ENCODE measurements around the gene ATP8B4.
"Not testable (repeated sequence)": the region's sequence is repeated elsewhere in the genome, so short reads cannot be mapped to it uniquely, and the experiment has no call there.

Gene ATP8B4, protein sequence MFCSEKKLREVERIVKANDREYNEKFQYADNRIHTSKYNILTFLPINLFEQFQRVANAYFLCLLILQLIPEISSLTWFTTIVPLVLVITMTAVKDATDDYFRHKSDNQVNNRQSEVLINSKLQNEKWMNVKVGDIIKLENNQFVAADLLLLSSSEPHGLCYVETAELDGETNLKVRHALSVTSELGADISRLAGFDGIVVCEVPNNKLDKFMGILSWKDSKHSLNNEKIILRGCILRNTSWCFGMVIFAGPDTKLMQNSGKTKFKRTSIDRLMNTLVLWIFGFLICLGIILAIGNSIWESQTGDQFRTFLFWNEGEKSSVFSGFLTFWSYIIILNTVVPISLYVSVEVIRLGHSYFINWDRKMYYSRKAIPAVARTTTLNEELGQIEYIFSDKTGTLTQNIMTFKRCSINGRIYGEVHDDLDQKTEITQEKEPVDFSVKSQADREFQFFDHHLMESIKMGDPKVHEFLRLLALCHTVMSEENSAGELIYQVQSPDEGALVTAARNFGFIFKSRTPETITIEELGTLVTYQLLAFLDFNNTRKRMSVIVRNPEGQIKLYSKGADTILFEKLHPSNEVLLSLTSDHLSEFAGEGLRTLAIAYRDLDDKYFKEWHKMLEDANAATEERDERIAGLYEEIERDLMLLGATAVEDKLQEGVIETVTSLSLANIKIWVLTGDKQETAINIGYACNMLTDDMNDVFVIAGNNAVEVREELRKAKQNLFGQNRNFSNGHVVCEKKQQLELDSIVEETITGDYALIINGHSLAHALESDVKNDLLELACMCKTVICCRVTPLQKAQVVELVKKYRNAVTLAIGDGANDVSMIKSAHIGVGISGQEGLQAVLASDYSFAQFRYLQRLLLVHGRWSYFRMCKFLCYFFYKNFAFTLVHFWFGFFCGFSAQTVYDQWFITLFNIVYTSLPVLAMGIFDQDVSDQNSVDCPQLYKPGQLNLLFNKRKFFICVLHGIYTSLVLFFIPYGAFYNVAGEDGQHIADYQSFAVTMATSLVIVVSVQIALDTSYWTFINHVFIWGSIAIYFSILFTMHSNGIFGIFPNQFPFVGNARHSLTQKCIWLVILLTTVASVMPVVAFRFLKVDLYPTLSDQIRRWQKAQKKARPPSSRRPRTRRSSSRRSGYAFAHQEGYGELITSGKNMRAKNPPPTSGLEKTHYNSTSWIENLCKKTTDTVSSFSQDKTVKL

GRCh38 chr15:50119063-50120040, at the start of gene ATP8B4:
Gene ATP8B4, minus strand, starts transcription at chr15:50119233. Its CDS starts 12,267 bp downstream, at chr15:50106966.
- DNase-seq (ENCODE audit: low read depth in 2 of 3, low spot score in 2 of 3), result no peak

DNA sequence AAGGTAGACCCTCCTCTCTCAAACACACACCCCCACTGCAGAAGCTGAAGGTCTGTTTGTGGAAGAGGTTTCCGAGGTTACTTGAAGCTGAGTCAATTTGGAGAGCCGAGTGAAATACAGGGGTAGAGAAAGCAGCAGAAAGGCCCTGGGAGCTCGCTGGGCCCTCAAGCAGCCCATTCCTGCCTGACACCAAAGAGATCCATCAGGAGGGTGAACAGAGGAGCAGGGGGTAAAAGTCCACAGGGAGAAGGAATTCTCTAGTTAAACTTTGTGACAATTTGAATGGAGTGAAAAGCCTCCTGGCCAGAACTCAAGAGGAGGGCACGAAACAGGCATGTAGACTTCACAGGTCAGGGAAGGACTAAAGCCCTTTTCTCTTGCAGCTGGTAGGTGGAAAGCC, 49.3 kb upstream of the ATP8B4 start:
- no peak for DNase-seq (ENCODE audit: low read depth in 2 of 3, low spot score in 2 of 3)

DNA sequence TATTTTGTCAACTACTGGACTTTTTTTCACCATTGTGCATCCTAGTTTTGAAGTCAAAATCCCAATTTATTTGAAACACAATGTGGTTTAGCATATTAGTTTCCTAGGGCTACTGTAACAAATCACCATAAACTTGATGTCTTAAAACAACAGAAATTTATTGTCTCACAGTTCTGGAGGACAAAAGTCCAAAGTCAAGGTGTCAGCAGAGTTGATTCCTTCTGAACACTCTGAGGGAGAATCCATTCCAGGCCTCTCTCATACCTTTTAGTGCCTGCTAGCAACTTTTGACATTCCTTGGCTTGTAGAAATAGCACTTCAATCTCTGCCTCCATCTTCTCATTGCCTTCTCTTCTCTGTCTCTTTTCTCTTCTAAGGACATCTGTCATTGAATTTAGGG, 48.1 kb upstream of the ATP8B4 start:
- no peak for DNase-seq (ENCODE audit: low read depth in 2 of 3, low spot score in 2 of 3)

- DNase-seq (ENCODE audit: low read depth in 2 of 3, low spot score in 2 of 3), result no peak
Observed at GRCh38 chr15:50166216-50166615, 47.2 kb upstream of the ATP8B4 start.

DNA sequence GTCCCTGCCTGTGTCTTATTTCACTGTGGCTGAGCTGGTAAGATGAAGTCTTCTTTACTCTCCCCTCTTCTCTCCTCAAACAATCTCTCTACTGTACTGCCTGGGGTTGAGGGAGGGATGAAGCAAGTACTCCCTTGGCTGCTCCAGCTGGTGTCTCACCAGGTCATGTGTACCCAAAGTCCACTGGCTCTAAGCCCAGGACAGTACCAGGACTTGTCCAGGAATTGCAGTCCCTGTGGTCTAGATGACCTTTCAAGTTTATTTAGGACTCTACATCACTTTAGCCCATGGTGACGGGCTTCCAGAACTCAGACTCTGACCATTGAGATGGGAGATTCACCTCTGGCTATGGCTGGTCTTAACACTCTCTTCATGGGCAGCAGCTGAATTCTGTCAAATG, 45.4 kb upstream of the ATP8B4 start:
- no peak for DNase-seq (ENCODE audit: low read depth in 2 of 3, low spot score in 2 of 3)

DNA sequence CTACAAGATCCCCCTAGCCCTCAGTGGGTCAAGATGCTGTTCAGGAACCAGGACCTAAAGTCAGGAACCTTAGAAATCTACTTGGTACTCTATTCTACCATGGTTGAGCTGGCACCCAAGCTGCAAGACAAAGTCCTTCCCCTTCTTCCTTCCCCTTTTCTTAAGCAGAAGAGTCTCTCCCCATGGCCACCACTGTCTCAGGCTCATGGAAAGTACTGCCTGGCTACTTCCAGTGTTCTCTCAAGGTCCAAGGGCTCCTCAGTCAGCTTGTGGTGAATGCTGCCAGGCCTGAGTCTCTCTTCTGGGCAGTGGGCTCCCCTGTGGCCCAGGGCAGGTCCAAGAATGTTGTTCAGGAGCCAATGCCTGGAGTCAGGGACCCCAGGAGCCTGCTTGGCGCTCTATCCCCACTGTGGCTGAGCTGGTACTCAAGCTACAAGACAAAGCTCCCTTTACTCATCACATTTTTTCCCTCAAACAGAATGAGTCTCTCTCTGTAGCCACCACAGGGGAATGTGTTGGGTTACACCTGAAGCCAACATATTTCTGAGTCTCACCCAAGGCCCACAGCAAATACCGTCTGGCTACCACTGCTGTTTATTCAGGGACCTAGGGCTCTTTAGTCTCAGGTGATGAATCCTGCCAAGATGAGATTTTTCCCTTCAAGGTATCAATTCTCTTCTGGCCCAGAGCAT, 44.8 kb upstream of the ATP8B4 start:
- DNase-seq (ENCODE audit: low read depth in 2 of 3, low spot score in 2 of 3), result no peak

- no peak for DNase-seq (ENCODE audit: low read depth in 2 of 3, low spot score in 2 of 3)
Observed at GRCh38 chr15:50162969-50163718, 44.1 kb upstream of the ATP8B4 start.

- not testable (repeated sequence) for DNase-seq (ENCODE audit: low read depth in 2 of 3, low spot score in 2 of 3)
Observed at GRCh38 chr15:50158236-50158635, 39.2 kb upstream of the ATP8B4 start.

DNA sequence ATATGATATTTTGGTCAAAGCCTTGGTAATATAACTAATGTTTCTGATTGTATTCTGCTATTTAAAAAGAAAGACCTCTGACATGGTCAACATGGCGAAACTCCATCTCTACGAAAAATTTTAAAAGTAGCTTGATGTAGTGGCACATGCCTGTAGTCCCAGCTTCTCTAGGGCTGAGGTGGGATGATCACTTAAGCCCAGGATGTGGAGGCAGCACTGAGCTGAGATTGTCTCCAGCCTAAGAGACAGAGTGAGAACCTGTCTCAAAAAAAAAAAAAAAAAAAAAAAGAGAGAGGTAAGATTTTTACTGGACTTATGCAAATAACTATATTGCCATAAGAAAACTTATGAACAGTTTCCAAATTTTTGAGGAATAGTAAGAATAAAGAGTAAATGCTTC, 32.4 kb upstream of the ATP8B4 start:
- DNase-seq (ENCODE audit: low read depth in 2 of 3, low spot score in 2 of 3), result no peak

DNA sequence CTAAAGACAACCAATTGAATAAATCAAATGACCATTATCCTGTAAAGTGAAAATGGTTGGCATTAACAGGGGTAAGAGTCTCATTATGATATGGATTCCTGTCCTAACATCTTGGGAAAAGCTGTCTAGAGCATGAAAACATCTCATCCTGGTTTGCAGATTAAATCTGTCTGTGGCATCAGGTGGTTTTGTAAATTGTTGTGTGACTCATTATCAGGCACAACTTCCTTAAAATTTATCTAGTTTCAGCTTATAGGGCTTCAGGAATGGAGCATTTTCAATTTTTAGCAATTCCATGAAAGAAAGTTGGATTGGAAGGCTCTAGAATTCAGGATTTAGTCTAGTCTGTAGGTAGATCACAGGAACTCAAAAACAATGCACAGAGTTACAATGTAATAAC, 31.8 kb upstream of the ATP8B4 start:
- DNase-seq (ENCODE audit: low read depth in 2 of 3, low spot score in 2 of 3), result no peak

DNA sequence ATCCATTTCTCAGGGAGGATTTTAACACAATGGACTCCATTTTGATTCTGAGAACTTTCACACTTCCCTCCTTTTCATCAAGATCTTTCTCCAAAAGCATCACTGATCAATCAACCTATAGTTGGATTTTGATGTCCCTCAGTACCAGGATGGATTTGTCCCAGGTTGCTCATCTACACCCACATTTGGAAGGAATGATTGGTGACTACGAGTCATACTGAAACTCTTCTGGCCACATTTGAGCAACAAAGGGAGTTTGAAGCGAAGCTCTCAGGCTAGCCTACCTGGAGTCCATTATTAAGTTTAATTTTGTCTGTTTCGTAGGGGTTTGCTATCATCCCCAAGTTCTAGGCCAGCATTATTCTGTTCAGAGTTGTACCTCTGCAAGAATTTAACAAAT, 31.3 kb upstream of the ATP8B4 start:
- DNase-seq (ENCODE audit: low read depth in 2 of 3, low spot score in 2 of 3), result no peak

DNA sequence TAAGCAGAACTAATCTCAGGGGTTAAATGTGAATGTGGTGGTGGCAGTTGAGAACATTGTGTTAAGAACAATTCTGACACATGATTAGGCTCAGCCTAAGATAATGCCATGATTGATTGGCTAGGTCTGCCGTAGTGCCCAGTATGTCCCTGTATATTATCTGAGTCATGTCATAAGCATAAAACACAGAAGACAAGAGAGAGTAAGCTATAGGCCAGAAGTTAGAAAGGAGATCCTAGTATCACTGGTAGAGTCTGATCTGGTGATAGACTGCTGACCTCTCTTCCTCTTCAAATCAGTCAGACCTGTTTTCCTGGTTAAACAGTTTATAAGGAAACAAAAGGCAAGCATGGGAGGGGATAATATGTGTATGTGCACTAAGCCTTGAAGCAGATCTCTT, 30.1 kb upstream of the ATP8B4 start:
- DNase-seq (ENCODE audit: low read depth in 2 of 3, low spot score in 2 of 3), result no peak

DNA sequence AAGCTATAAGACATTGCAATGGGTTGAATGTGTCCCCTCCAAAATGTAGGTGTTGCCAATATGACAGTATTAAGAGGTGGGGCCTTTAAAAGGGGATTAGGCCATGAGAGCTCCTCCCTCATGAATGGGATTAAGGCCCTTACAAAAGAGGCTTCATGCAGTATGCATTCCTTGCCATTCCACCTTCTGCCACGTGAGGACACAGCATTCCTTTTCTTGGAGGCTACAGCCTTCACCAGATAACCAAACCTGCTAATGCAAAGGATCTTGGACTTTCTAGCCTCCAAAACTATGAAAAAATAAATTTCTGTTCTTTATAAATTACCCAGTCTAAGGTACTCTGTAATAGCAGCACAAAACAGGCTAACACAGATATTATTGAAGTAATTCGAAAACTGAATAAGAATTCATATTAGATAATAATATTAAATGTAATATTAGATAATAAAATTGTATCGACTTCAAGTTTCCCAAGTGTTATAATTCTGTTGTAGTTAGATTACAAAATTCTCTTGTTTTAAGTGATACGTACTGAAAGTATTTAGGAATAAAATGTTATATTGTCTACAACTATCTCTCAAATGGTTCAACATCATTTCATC, 29.4 kb upstream of the ATP8B4 start:
- DNase-seq (ENCODE audit: low read depth in 2 of 3, low spot score in 2 of 3), result no peak

- no peak for DNase-seq (ENCODE audit: low read depth in 2 of 3, low spot score in 2 of 3)
Observed at GRCh38 chr15:50146632-50147031, 27.6 kb upstream of the ATP8B4 start.

DNA sequence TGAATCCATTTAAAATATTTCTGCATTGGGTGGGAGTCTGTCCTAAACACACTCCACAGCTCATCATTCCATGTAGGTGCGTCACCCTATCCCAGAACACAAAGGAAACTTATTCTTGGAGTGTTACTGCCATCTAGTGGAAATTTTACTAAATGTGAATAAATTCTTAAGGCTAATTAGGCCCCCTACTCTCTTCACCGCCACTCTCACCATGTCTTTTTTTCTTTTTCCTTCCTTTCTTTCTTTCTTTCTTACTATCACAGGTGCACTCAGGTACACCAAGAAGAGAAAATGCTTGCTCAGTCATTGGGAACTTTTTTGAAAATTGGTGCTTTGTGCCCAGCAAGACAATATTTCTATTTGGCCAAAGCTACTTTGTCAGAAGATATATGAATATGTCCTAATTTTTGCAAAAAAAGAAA, 26.4 kb upstream of the ATP8B4 start:
- DNase-seq (ENCODE audit: low read depth in 2 of 3, low spot score in 2 of 3), result no peak

DNA sequence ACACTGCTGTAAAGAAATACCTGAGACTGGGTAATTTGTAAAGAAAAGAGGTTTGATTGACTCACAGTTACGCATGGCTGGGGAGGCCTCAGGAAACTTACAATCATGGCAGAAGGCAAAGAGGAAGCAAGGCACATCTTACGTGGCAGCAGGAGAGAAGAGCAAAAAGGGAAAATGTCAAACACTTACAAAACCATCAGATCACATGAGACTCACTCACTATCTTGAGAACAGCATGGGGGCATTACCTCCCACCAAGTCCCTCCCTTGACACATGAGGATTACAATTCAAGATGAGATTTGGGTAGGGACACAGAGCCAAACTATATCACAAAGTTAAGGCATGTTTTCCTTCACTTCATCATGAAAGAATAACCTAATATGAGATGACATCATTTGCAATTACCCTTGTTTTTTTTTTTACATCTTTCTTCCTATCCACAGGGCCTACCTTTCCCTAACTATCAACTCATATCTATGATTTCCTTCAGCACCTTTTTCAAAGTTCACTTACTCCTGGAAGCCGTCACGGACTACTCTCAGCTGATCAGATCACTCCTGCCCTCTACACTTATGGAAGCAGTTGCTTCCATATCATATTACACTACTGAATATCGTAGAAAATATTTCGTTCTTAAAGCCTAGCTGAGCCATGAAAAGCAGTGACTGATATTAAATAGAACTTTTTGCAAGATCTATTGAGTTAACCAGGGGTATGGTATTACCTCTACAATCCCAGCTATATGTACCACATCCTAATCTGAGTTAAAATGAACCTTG, 25.5 kb upstream of the ATP8B4 start:
- no peak for DNase-seq (ENCODE audit: low read depth in 2 of 3, low spot score in 2 of 3)

DNA sequence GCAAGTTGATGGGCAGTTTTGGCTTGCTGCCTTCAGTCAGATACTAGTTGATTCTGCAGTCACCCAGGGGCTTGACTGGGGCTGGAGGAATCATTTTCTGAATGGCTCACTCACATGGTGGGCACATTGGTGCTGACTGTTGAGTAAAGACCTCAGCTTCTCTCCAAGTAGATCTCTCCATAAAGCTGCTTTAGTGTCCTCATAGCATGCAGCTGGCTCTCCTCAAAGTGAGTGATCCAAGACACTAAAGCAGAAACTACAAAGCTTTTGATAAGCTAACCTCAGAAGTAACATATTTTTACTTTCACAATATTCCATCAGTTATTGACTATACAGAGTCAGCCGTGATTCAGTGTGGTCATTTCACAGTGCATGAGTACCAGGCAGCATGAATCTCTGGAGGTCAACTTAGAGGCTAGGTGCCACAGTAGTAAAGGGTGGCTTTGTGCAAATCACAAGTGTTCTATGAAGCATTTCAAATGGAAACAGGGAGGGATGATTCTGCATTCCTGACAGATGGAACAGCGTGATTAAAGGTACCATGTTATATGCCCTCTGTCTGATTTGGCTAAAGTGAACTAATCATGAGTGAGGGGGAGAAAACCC, 24.3 kb upstream of the ATP8B4 start:
- DNase-seq (ENCODE audit: low read depth in 2 of 3, low spot score in 2 of 3), result no peak

DNA sequence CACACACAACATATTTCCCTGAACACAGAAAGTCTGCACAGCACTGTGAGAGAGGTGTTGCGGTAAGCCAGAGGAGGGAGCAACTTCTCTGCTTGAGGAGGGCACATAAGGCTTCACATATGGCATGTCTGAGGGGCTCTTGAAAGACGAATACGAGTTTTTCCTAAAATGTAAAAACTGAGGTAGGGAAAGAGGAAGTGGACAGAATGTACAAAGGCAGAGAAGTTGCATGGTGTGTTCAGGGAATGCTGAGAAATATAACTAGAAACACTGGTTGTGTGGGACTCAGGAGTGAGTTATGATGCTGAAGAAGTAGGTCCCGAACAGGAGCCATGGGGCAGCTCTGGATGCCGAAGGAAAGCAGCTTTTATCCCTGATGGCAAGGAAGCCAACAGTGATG, 22.8 kb upstream of the ATP8B4 start:
- DNase-seq (ENCODE audit: low read depth in 2 of 3, low spot score in 2 of 3), result no peak

Data from activated CD8-positive, alpha-beta memory T cell treated with anti-CD3 and anti-CD28 coated beads for 48 hours (primary cell).